ENCODE data around the gene NR6A1.

DNA sequence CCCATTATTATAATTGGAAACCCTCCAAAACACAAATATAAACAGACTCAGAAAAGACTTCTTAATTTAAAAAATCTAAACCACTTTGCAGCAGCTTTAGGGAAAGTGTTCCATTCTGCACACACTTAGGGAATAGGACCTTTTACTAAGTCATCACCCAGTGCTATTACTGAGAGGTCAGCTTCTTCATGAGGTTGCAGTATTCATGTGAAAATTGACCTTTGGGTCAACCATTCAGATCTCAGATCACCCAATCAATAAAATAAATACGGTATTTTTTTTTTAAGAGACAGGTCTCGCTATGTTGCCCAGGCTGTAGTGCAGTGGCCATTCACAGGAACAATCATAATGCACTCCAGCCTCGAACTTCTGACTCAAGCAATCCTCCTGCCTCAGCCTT lies 21.8 kb downstream of the NR6A1 start:
- TF ChIP-seq, protein P1, sequence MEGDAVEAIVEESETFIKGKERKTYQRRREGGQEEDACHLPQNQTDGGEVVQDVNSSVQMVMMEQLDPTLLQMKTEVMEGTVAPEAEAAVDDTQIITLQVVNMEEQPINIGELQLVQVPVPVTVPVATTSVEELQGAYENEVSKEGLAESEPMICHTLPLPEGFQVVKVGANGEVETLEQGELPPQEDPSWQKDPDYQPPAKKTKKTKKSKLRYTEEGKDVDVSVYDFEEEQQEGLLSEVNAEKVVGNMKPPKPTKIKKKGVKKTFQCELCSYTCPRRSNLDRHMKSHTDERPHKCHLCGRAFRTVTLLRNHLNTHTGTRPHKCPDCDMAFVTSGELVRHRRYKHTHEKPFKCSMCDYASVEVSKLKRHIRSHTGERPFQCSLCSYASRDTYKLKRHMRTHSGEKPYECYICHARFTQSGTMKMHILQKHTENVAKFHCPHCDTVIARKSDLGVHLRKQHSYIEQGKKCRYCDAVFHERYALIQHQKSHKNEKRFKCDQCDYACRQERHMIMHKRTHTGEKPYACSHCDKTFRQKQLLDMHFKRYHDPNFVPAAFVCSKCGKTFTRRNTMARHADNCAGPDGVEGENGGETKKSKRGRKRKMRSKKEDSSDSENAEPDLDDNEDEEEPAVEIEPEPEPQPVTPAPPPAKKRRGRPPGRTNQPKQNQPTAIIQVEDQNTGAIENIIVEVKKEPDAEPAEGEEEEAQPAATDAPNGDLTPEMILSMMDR (conservative IDR thresholded peaks at IDR 0.05; ENCODE audit: low read length) = no peak
- TF ChIP-seq EZH2phosphoT487 (IDR thresholded peaks at IDR 0.05; ENCODE audit: borderline replicate concordance) = no peak

Data from Loucy (cell line).